GM19452 (cell line): ENCODE data around the gene ZNRF1.
"Not testable (repeated sequence)": the region's sequence is repeated elsewhere in the genome, so short reads cannot be mapped to it uniquely, and the experiment has no call there.

Experiments
- ATAC-seq: cut with Tn5 transposase; IDR thresholded peaks from one replicate; pipeline ENCODE4 v1.9.1; 2021; ENCODE audit not compliant: unreplicated experiment

ZNRF1 gene

DNA sequence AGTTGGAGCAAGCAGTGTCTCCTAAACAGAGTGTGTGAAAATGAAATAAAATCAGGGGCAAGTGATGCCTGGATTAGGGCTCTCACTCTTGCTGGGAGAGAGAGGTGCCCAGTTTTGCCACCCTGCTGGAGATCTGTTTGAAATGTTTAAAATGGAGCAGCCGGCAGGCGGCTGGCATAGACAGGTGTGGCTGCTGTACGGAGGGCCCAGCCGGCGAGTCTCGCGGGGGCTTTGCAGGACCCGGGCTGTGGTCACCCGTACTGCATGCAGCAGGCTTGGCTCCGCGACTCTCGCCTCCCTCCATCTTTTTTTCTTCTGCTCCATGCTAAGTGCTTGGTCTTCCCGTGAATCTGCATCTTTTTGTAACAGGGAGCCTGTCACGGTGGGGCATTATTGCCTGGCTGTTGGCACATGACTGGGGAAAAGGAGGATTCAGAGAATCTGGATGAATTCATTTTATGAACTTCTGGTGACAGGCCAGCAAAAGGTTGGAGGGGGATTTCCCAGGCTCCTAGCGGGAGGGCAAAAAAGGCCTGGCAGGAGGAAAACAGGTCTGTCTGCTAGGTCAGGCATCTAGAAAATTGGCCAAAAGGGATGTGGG, 1.8 kb downstream of the ZNRF1 start:
- no peak for ATAC-seq

DNA sequence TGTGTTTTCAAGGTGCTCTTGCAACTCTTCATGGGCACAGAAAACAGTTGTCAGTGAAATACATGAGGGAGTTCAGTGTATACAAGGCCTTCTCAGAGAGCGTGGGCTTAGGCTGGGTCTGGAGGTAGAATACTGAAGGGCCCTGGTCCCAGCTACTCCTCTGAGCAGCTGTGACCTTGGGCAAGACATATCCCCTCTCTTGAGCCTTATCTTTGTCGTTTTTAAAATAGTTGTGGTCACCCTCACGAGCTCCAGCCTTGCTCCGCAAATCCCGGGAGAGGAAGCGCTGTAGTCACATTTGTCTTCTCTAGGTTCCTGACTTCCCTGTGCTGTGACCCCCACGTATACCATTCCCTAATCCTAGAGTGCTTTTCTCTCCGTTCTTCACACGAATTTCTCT, 3.6 kb downstream of the ZNRF1 start:
- ATAC-seq: no peak

DNA sequence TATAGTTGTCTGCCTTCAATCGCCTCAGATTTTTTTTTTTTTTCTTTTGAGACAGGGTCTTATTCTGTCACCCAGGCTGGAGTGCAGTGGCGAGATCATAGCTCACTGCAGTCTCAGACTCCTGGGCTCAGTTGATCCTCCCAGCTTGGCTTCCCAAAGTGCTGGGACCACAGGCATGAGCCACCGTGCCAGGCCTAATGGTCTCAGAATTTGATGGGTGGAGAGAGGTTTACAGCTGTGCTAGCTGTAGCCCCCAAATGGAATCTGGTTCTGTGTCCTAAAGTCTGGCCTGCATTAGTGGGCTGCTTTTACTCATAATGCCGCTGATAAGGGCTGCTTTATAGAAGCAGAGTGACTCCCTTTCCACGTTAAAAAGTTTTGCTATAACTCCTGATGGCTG, 5.1 kb downstream of the ZNRF1 start:
- no peak for ATAC-seq

DNA sequence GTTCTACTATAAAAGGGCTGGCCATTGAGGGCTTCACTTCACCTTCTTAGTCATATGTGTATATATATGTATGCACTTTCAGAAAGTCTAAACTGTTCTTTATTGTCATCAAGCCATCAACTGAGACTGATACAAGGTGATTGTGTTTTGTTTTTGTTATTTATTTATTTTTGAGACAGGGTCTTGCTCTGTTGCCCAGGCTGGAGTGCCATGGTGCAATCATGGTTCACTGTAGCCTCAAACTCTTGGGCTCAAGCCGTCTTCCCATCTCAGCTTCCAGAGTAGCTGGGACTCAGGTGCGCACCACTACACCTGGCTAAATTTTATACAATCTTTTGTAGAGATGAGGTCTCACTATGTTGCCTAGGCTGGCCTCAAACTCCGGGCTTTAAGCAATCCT, 5.6 kb downstream of the ZNRF1 start:
- ATAC-seq: no peak

DNA sequence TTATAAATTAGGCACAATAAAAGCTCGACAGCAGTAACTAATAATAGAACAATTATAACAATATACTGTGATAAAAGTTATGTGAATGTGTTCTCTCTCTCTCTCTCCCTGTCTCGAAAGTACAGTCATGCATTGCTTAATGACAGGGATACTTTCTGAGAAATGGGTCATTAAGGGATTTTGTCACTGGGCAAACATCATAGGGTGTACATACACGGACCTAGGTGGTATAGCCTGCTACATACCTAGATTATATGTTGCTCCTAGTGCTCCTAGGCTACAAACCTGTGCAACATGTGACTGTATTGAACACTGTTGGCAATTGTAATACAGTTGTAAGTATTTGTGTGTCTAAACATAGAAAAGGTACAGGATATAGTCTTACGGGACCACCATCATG, 6.9 kb downstream of the ZNRF1 start:
- no peak for ATAC-seq

DNA sequence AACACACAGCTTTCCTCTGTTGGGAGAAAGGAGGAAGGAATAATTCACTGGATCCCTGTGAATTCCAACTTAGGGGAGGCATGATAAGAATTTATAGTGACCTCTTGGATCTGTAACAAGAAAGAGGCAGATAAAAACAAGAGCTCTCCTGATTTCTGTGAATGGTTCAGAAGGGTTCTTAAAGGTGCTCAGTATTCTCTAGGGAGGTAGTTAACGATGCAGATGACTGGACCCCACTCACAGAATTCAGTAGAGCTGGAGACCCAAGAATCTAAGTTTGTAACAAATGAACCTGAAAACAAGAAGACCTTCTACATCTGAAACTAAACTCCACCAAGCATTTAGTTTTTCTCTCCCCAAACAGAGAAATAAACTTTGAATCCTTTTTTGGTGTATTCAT, 8.6 kb downstream of the ZNRF1 start:
- ATAC-seq: no peak

DNA sequence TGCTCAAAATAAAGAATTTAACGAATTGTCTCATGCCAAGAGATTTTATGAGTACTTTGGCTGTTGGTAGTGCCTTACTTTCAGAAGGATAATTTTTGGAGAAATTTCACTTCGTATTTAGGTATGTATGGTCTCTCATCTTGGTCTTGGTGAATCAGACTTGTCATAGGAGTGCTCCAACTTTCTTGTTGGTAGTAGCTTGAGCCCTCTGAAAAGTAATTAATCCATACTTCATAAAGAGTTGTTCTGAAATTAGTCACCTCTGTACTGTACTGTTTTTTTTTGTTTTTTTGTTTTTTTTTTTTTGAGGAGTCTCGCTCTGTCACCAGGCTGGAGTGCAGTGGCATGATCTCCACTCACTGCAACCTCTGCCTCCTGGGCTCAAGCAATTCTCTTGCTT, 11.6 kb downstream of the ZNRF1 start:
- ATAC-seq: no peak

DNA sequence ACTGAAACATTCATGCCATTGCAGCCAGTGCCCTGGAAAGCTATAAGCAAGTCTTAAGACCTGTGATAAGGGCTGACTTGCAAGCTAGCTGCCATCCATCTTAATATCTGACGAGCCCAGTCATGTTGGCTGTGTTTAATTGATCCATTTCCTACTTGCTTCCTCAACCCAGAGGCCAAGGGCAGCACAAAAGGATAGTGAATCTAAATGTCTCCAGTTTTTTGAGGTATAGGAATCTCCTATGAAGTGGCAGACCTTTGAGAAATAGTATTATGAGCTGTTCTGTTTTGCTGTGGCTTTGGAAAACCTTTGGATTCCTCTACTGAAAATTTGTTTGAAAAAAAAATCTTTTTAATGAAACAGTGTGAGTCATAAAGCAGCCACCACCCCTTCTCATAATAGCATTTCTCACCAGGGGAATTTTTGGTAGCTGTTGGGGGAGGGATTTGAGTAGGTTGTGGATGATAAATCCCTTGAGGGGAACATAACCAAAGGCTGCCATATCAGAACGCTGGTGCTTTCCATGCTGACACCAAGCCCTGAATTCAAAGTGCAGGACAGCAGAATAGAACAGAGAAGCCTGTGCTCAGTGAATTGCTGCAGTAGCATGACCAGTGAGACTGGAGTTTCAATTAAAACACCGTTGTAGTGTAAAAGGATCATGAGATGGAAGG, 12.9 kb downstream of the ZNRF1 start:
- ATAC-seq: no peak

DNA sequence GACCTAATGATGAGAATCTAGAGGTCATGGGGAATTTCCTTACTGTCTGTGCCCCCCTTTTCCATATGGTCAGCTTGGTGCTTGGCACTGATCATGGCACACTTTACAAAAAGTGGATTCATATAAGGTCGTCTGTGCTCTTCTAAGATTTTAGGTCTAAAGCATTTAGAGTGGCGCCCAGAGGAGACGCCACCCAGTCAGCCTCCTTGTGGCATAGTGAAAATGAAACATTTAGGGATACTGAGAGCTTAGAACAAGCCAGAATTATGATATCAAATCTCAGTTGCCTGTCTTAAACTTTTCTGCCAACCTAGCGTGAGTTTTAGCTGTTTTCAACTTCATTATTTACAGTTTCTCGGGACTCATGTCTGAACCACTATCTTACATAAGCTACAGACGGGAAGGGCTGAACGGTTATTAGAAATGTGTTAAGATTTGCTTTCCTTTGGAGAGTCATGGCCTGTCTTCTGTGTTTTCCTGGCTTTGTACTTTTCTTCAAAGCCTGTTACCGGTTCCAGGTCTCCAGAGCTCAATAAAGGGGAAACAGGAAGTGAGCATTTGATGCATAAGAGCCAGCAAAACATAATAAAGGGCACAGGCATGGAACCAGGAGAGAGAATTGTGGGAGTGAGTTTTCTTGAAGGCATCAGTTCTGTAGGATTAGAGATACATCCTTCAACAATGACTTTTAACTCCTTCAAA, 13.7 kb downstream of the ZNRF1 start:
- no peak for ATAC-seq

DNA sequence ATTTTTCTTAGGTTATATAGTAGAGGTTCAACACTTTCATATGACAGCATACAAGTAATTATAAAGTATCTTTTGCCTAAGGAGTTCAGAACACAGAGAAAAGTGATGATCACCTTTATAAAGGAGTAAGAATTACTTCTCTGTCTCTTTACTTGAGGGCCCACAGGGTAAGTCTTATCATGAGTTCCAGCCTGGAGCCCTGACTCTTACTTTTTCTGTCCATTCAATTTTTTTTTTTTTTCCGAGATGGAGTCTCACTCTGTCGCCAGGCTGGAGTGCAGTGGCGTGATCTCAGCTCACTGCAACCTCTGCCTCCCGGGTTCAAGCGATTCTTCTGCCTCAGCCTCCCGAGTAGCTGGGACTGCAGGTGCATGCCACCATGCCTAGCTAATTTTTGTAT, 14.3 kb downstream of the ZNRF1 start:
- not testable (repeated sequence) for ATAC-seq

DNA sequence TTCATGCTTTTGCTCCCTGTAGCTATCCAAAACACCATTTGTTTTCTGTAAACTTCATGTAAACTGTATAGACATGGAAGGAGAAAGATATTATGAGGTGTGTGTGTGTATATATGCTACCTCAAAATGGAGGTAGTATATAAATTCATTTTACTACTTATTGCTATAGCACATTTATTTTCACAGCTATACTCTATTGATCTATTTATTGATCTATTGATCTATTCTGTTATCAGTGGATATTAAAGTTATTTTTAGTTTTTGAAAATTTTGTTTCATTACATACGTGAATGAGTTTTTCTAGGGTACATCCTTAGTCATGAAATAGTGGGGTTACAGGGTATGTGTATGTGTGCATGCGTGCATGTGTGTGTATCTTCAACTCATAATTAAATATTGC, 15.5 kb downstream of the ZNRF1 start:
- ATAC-seq: no peak

DNA sequence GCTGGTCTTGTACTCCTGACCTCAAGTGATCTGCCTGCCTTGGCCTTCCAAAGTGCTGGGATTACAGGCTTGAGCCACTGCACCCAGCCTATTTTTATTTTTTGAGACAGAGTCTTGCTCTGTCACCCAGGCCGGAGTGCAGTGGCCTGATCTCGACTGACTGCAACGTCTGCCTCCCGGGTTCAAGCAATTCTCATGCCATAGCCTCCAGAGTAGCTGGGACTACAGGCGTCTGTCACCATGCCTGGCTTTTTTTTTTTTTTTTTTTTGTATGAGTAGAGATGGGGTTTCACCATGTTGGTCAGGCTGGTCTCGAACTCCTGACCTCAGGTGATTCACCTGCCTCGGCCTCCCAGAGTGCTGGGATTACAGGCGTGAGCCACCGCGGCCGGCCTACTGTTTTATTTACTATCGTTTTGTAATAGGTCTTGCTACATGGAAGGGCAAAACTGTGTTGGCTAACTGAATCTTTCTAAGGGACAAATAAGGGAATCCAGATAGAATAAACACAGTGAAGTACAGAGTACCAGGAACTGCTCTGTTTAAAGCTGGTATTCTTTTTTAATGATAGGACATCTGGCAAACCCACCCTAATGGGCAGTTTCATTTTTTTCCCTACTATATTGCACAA, 17.7 kb downstream of the ZNRF1 start:
- ATAC-seq: not testable (repeated sequence)

DNA sequence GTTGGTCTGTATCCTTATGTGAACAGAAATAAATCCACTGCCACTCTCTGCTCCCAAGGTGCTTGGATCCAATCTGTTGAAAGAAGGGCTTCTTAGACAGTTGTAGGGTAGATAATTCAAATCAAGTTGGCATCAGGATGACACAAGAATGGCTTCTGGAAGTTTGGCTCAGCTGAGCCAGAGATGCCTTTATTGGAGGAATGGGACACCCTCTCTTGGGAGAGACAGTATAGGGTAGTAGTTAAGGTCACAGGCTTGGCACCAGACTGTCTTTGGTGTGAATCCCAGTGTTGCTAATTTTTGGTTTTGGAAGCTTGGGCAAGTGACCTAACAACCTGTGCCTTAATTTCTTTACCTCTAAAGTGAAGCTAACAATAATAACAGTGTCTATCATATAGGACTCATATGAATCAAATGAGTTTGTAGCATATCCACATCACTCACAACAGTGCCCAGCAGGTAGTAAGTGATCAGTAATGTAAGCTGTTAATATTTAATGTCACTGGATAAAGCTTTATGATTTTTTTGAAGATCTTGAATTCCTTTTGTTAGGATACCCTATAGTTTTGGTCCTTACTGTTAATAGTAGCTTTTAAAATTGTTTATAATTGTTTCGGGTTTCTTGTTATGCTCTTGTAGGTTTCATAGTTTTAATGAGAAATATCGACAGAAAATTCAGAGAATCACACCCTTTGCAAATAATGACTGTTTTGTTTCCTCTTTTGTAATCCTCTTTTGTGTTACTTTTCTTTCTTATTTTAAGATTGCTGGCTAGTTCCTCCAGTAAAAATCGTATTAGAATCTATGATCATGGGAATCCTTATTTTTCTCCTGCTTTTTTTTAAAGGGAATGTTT, 19.1 kb downstream of the ZNRF1 start:
- no peak for ATAC-seq

DNA sequence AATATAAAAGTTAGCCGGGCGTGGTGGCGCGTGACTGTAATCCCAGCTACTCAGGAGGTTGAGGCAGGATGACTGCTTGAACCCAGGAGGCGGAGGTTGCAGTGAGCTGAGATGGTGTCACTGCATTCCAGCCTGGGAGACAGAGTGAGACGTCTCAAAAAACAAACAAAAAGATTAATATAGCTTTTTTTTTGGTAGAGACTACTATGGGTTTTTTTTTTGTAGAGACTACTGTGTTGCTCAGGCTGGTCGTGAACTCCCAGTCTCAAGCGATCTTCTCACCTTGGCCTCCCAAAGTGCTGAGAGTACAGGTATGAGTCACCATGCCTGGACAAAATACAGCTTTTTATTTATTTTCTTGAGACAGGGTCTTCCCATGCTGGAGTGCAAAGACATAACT, 20.2 kb downstream of the ZNRF1 start:
- no peak for ATAC-seq

DNA sequence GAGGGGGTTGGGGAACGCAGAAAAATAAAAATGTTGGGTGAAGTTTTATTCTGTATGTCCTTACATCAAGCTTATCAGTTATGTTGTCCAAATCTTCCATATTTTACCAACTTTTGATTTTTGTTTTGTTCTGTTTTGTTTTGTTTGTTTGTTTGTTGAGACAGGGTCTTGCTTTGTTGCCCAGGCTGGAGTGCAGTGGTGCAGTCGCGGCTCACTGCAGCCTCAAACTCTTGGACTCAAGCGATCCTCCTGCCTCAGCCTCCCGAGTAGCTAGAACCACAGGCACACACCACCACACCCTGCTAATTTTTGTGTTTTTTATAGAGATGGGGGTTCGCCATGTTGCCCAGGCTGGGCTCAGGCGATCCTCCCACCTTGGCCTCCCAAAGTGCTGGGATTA, 20.8 kb downstream of the ZNRF1 start:
- ATAC-seq: no peak

DNA sequence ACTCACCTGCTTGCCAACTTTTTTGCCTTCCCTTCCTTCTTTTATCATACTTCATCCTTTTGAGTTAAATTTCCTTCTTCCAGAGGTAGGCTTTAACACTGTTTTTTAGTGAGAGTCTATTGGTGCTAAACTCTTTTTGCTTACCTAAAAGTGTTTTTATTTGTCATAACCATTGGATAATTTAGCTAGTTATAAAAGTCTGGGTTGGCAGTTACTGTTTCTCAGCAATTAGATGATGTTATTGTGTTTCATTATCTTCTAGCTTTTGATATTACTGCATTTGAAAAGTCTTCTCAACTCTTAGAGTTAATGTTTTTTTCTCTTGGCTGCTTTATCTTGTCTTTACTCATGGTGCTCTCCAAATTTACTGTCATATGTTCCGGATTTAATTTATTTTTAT, 22.6 kb downstream of the ZNRF1 start:
- ATAC-seq: no peak

DNA sequence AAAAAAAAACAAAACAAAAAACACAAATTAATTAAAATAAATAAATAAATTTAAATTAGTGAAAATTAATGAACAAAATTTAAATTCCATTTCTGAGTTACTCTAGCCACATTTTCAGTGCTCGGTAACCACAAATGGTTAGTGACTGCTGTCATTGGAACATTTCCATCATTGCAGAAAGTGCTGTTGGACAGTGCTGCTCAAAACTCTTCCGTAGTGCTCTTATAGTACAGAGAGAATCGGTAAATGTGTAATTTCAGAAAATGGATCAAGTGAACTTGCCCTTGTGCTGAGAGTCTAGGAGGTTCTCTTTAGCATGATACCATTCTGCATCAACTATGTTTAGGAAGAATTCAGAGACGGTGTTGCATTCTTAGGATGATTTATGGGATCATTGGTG, 23.7 kb downstream of the ZNRF1 start:
- no peak for ATAC-seq

DNA sequence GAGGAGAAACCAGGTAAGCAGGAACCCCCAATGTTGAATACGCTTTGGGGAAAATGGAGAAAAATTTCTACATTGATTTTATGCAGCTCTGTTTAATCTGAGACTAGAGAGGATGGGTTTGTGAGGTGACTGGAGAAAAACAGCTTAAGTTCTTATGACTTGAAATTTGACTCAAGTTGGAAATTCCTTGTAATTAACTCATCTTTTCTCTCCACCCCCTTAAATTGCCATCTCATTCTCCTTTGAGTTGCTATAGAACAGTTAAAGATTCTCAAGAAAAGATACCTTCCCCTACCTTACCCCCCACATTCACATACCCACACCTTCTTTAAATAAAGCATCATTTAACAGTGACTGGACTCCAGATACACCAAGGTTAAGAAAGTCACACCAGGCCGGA, 24.2 kb downstream of the ZNRF1 start:
- no peak for ATAC-seq

DNA sequence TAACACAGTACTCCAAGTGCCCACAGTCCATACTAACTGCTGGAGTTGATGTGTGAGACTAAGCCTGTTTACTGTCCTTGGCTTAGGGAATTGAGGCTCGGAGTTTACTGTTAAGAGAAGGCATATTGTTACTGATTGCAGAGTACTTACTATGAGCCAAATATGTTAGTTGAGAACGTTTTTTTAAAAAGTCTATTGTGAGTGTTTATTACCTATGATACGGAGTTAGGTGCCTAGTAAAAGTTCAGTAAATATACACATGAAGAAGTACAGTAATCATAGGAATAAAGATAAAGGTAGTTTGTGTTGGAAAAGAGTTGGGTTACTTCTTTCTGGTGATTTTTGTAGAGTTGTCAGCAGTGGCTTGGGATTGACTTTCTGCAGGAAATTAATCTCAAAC, 25.4 kb downstream of the ZNRF1 start:
- ATAC-seq: no peak

DNA sequence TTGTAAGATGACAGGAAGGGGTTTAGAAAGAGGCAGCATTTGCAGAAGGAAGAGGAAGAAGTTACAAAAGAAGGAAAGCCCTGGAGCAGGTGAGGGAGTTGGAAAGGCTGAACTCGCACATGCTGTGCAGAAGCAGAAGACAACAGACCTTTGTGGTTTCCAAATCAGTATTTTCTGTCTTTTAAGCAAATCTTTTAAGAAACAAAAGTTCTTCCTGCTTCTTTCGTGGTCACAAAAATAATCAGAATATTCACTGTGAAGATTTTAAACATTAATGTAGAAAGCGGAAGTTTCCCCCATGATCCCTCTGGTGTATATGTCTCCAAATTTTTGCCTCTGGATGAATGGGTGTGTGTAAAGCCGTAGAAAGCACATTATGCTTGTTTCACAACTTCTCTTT, 25.8 kb downstream of the ZNRF1 start:
- no peak for ATAC-seq

DNA sequence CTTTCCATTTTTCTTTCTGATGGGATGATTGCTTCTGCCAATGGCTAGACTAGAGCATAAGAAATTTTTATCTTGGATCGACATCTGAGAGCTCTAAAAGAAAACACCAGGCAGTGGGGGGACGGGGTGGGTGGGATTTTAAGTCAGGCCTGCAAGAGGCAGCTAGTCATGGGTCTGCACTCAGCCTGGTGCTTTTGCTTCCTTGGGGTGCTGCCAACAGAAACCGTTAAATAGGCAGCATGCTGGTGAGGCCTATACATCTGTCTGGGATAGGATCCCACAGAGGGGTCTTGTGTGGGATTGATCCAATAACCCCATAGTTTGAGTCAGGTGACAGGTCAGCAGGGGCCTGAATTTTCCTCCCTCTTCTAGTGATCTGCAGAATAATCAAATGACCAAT, 26.9 kb downstream of the ZNRF1 start:
- no peak for ATAC-seq
